ENCODE results near the gene CEP85.

The CEP85 gene

DNA sequence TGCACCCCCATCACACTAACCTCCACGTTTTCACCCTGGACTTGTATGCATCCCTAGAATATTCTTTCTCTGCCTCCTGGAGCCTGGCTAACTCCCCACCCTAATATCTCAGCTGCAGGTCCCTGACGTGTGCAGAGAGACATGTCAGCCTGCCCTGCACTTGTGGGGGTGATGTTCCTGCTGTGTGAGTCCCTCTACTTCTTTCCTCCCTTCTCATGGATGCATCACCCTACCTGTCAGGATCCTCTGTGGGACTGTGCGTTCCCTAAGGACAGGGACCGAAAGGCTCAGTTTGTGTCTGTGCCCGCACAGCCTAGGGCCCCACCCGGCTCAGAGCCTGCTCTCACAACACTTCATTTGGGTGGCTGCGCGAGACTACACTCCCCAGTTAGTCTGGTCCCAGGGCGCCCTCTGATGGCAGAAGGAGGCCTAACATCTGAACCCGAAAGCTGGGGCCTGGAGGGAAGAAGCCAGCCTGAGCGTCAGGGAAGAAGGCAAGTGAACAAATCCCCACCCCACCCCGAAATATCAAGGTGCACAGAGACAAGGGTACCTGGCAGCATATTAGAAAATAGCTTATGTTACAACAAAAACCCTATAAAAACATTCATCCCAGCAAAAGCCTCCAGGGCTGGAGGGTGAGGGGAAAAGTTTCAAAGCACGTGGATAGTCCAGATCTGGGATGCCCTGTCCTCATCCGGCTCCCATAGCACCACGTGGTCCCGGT is 87.5 kb downstream of the CEP85 start:
- H3K9ac ChIP-seq (ENCODE audit: low read length), result peak overlapping the region; percentile 32; the same call in 1 of the 2 replicates
- peaks cover 30% of the 10 kb centered on the region for H3K4me1 ChIP-seq (ENCODE audit: low read length)
- peak overlapping the region; percentile 62 for H3K4me2 ChIP-seq (ENCODE audit: low read length)
- no peak for TF ChIP-seq EZH2phosphoT487 (IDR thresholded peaks at IDR 0.05; ENCODE audit: low read depth)
- TF ChIP-seq, protein P1, sequence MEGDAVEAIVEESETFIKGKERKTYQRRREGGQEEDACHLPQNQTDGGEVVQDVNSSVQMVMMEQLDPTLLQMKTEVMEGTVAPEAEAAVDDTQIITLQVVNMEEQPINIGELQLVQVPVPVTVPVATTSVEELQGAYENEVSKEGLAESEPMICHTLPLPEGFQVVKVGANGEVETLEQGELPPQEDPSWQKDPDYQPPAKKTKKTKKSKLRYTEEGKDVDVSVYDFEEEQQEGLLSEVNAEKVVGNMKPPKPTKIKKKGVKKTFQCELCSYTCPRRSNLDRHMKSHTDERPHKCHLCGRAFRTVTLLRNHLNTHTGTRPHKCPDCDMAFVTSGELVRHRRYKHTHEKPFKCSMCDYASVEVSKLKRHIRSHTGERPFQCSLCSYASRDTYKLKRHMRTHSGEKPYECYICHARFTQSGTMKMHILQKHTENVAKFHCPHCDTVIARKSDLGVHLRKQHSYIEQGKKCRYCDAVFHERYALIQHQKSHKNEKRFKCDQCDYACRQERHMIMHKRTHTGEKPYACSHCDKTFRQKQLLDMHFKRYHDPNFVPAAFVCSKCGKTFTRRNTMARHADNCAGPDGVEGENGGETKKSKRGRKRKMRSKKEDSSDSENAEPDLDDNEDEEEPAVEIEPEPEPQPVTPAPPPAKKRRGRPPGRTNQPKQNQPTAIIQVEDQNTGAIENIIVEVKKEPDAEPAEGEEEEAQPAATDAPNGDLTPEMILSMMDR (IDR thresholded peaks at IDR 0.05; ENCODE audit: low read depth, low read length), result peak; percentile 74
- no peaks in the 10 kb centered on the region for H3K27me3 ChIP-seq (ENCODE audit: low read depth, low read length)
- no peak overlapping the region for H3K27ac ChIP-seq (ENCODE audit: low read length)
- no peaks in the 10 kb centered on the region for H3K79me2 ChIP-seq (ENCODE audit: low read length)
- peak overlapping the region; percentile 54 for H3K4me3 ChIP-seq (ENCODE audit: low read length)
- H2AFZ ChIP-seq (ENCODE audit: low read depth, low read length), result peak overlapping the region; percentile 85
- H4K20me1 ChIP-seq (ENCODE audit: insufficient read depth, low read length), result no peaks in the 10 kb centered on the region
- H3K36me3 ChIP-seq (replicated peaks; ENCODE audit: low read depth, low read length), result no peaks in the 10 kb centered on the region
- no peaks in the 10 kb centered on the region for H3K9me3 ChIP-seq (ENCODE audit: insufficient read depth, low read length)

DNA sequence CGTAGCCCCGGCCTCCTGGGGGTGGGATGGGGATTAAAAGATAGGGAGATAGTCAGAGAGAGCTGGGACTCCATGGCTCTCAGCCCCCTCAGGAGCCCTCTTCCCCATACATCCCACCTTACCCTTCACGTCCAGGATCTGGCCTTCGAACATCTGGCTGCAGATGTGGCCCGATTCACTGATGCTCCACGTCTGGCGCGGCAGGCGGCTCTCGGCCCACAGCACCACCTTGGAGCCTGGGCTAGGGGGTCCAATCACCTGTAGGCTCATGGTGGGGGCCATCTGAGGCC is 88.0 kb downstream of the CEP85 start:
- Histone ChIP-seq H3K9ac (ENCODE audit: low read length) (peak overlapping the region; percentile 32; the same call in 1 of the 2 replicates), H3K4me2 (ENCODE audit: low read length) (peak overlapping the region; percentile 62), H3K36me3 (replicated peaks; ENCODE audit: low read depth, low read length) (no peaks in the 10 kb centered on the region), H3K27me3 (ENCODE audit: low read depth, low read length) (no peaks in the 10 kb centered on the region), H3K27ac (ENCODE audit: low read length) (no peak overlapping the region), H3K4me3 (ENCODE audit: low read length) (no peak overlapping the region), H3K4me1 (ENCODE audit: low read length) (peaks cover 25% of the 10 kb centered on the region), H3K79me2 (ENCODE audit: low read length) (no peaks in the 10 kb centered on the region), H4K20me1 (ENCODE audit: insufficient read depth, low read length) (no peaks in the 10 kb centered on the region), H2AFZ (ENCODE audit: low read depth, low read length) (peak overlapping the region; percentile 85), H3K9me3 (ENCODE audit: insufficient read depth, low read length) (no peaks in the 10 kb centered on the region)
- TF ChIP-seq, protein P1 (IDR thresholded peaks at IDR 0.05; ENCODE audit: low read depth, low read length), result no peak
- no peak for TF ChIP-seq EZH2phosphoT487 (IDR thresholded peaks at IDR 0.05; ENCODE audit: low read depth)

DNA sequence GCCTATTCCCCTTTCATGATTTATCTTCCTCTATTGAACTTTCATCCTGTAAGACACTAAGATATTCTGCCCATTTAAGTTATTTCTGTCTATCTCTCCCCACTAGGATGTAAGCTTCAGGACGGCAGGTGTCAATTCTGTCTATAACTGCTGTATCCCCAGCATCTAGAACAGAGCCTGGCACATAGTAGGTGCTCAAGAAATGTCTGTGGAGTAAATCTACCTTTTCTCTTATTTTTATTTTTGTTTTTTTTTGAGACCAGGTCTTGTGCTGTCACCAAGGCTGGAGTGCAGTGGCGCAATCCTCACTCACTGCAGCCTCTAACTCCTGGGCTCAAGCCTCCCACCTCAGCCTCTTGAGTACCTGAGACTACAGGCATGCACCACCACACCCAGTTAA is 89.4 kb downstream of the CEP85 start:
- H4K20me1 ChIP-seq (ENCODE audit: insufficient read depth, low read length), result no peaks in the 10 kb centered on the region
- H3K4me2 ChIP-seq (ENCODE audit: low read length), result no peak overlapping the region
- H3K79me2 ChIP-seq (ENCODE audit: low read length), result no peaks in the 10 kb centered on the region
- TF ChIP-seq EZH2phosphoT487 (IDR thresholded peaks at IDR 0.05; ENCODE audit: low read depth), result no peak
- TF ChIP-seq, protein P1 (IDR thresholded peaks at IDR 0.05; ENCODE audit: low read depth, low read length), result no peak
- H3K36me3 ChIP-seq (replicated peaks; ENCODE audit: low read depth, low read length), result no peaks in the 10 kb centered on the region
- H3K4me1 ChIP-seq (ENCODE audit: low read length), result peaks cover 11% of the 10 kb centered on the region
- H3K4me3 ChIP-seq (ENCODE audit: low read length), result no peak overlapping the region
- H3K27ac ChIP-seq (ENCODE audit: low read length), result no peak overlapping the region
- H3K9ac ChIP-seq (ENCODE audit: low read length), result no peak overlapping the region
- no peaks in the 10 kb centered on the region for H3K27me3 ChIP-seq (ENCODE audit: low read depth, low read length)
- H3K9me3 ChIP-seq (ENCODE audit: insufficient read depth, low read length), result no peaks in the 10 kb centered on the region
- H2AFZ ChIP-seq (ENCODE audit: low read depth, low read length), result no peak overlapping the region

DNA sequence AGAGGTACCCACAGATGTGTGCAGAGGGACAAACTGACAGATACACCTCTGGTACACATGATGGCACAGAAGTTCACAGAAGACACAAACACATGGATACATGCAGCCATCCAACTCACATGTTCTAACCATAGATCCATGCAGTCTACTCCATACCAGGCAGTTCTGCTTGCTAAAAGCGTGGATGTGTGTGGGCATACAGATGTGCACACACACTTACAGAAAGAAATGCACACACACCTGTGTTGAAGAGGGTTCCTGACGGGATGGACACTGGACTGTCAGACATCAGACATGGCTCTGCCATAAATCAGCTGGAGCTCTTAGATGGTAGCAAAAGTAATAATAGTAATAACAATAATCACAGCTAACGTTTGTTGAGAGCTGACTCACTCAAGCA is 90.5 kb downstream of the CEP85 start:
- H3K27ac ChIP-seq (ENCODE audit: low read length), result no peak overlapping the region
- H3K9me3 ChIP-seq (ENCODE audit: insufficient read depth, low read length), result no peaks in the 10 kb centered on the region
- H3K27me3 ChIP-seq (ENCODE audit: low read depth, low read length), result no peaks in the 10 kb centered on the region
- H3K4me1 ChIP-seq (ENCODE audit: low read length), result peaks cover 11% of the 10 kb centered on the region
- TF ChIP-seq, protein P1 (IDR thresholded peaks at IDR 0.05; ENCODE audit: low read depth, low read length), result no peak
- TF ChIP-seq EZH2phosphoT487 (IDR thresholded peaks at IDR 0.05; ENCODE audit: low read depth), result no peak
- no peak overlapping the region for H2AFZ ChIP-seq (ENCODE audit: low read depth, low read length)
- H3K4me3 ChIP-seq (ENCODE audit: low read length), result no peak overlapping the region
- H4K20me1 ChIP-seq (ENCODE audit: insufficient read depth, low read length), result no peaks in the 10 kb centered on the region
- H3K4me2 ChIP-seq (ENCODE audit: low read length), result no peak overlapping the region
- no peaks in the 10 kb centered on the region for H3K79me2 ChIP-seq (ENCODE audit: low read length)
- H3K9ac ChIP-seq (ENCODE audit: low read length), result no peak overlapping the region
- H3K36me3 ChIP-seq (replicated peaks; ENCODE audit: low read depth, low read length), result no peaks in the 10 kb centered on the region

All from OCI-LY3 (cell line).